ENCODE data around the gene PLEKHH3.

PLEKHH3 gene

DNA sequence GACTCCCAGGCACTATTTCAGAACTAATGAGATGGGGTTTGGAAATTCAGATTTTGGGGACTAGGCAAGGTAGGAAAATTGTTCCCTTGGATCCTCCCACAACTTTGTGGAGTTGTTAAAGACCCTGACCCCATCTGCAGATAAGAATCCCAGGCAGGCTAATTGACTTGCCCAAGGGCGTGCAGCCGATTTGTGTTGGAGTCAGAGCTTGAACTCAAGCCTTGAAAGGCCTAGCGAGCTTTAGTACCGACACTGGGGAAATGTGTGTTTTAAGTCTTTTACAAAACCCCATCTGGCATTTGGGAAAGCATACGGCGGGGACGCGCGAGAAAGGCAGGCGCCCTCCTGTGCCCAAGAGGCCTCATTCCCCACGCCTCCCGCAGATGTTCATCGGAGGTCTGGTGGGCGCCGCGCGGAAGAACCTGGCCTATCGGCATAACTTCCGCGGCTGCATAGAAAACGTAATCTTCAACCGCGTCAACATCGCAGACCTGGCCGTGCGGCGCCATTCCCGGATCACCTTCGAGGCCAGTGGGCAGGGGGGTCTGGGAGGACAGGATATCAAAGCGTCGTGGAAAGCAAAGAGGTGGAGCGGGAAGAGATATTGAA lies 9.8 kb upstream of the PLEKHH3 start:
- no peak for DNase-seq

DNA sequence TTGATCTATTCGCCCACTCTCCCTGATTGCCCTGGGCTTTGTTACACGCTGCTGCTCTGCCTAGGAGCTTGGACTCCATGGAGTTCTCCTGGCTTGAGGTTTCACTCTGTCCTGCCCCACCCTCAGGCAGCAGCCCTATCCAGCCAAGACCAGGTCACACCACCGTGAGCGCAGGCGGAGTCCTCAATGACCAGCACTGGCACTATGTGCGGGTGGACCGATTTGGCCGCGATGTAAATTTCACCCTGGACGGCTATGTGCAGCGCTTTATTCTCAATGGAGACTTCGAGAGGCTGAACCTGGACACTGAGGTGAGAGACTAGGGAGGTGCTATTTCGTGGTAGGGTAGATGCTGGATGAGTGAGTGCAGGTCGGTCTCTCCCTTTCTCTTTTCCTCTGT lies 9.0 kb upstream of the PLEKHH3 start:
- DNase-seq: no peak

DNA sequence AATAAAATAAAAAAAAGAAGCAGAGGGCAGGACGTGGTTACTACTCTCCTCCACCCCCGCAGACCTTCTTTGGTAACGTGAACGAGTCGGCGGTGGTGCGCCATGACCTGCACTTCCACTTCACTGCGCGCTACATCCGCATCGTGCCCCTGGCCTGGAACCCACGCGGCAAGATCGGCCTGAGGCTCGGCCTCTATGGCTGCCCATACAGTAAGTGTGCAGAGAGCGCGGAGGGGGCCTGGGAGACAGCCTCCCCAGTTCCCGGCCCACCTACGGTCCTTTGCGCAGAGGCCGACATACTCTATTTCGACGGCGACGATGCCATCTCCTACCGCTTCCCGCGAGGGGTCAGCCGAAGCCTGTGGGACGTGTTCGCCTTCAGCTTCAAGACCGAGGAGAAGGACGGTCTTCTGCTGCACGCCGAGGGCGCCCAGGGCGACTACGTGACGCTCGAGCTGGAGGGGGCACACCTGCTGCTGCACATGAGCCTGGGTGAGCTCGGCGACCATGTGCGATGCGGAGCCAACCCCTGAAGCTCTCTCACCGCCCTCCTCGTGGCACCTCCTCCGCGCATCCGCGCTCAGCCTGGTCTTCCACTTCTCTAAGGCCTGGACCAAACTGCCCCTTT lies 8.2 kb upstream of the PLEKHH3 start:
- DNase-seq: no peak

DNA sequence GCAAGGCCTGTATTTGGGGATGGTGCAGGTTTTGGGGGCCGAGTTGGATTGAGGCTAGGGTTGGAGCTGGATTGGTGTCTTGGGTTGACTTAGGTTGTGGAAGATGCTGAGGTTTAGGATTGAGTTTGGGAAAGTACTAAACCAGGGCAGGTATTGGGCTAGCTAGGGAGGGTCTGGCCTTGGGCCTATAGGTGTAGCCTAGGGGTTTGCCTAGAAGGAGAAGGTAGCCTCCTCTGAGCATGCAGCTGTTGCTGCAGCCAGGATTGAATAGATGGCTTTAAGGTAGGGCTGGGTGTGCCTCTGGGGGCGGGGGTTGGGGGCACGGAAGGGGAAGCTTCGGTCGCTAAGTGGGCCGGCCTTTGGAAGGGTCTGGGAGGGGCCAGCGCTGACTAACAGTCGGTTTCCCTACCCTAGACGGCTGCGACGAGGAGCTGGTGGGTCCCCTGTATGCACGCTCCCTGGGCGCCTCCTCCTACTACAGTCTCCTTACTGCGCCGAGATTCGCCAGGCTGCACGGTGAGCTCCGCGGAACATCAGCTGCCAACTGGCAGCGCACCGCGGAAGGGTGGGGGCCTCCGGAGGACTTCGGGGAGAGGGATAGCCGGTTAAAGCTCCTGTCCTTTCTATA lies 6.7 kb upstream of the PLEKHH3 start:
- DNase-seq: no peak

DNA sequence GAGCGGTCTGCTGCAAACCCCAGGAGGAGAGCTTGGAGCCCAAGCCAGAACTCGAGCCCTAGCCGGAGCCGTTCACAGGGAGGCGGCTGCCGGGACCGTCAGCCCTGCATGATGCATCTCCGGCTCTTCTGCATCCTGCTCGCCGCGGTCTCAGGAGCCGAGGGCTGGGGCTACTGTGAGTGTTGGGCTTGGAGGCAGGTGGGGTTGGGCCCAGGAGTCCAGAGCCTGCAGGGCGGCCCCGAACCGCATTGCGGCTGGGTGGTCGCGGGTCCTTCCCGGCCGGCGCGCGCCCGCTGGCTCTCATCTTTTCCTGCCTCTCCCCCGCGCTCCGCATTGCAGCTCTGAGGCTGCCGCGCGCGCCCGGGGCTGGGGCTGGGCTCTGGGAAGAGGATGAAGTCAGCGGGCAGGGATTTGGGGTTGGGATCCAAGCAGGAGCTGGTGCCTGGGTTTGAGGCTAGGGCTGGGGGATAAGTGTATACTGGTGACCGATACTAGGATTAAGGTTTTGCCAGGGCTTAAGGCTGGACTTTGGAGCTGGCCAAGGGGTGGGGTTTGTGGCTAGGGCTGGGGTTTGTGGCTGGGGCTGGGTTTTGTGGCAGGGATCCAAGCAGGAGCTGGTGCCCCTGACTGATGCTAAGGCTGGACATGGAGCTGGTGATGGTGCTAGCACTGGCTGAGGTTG lies 6.1 kb upstream of the PLEKHH3 start:
- DNase-seq: no peak

DNA sequence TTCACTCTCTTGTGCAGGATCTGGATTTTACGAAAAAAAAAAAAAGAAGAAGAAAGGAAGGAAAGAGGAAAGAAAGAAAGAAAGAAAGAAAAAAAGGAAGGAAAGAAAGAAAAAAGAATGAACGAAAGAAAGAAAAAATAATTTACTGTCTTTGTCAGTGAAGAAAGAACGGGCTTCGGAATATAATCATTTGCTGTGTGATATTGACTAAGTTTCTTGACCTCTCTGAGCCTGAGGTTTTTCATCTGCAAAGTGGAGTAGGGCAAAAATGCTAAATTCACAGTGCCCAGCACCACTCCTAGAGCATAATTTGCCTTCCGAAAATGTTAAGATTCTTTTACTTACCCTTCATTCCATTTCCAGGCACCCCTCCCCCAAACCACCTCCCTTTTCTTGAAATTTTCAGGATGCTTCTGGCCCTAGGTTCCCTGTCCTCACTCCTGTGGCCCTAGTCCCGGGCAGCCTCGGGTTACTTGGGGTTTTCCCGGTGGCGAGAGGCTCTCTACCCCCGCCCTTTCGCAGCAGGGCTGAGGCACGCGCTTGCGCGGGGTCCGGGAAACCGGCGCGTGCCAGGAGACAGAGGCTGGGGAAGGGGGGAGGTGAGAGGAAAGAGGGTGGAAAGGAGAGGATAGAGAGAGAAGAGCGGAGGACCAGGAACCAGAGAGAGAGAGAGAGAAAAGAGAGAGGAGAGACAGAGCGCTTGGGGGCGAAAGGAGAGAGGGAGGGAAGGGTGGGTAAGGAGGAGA lies 5.4 kb upstream of the PLEKHH3 start, which contains the start of gene CNTNAP1:
TSS of gene CNTNAP1 (plus strand) at position 556 of the 746 bp plus-strand sequence. CDS start 299 bp downstream, outside the sequence.
- no peak for DNase-seq

DNA sequence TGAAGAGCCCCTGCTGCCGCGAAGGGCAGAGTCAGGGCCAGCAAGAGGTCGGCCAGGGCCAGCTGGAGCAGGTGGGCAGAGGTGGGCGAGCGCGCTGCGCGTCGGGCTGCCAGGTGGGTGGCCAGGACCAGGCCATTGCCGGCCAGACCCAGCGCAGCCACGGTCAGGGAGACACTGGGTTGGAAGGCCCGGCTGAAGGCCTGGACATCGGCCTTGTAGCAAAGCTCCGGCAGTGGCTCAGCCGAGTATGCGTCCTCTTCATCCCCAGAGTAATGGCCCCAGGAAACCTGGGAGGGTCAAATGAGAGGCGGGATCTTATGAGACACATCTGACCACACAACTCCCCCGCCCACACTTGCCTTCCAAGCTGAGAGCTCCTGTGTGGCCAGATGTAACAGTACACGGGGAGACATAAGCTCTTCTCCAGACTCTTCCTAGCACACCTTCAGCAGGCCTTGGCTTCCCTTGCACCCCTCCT lies 3.6 kb upstream of the PLEKHH3 start:
- no peak for DNase-seq

DNA sequence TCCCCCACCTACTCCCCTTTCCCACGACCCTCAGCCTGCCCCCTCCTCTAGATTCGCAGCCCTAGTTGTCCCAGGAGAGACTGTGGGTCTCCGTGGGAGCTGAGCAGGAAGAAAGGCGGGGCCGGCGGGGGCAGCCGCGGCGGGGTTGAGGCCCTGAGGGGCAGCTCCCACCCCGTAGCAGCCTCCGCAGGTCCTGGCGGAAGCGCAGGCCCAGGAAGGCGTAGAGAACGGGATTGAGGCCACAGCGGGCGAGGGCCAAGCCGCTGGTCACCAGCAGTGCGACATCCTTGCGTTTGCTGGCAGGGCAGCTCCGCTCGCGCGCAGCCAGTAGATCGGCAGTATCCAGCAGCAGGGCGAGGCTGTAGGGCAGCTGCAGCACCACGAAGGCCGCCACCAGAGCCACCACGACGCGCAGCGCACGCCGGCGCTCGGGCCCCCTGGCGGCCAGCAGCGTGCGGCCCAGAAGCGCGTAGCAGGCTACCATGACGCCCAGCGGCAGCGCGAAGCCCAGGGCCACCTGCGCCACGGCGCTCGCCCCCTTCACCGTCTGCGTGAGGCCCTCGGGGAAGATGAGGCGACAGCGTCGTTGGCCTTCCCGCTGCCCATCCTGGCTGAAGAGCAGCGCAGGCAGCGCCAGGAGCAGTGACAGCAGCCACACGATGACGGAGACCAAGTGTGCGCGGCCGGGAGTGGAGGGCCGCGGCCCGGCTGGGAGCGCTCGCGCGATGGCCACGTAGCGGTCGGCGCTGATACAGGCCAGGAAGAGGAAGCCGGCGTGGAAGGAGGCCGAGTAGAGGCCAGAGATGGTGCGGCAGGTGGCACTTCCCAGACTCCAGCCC lies 2.9 kb upstream of the PLEKHH3 start:
- DNase-seq: peak; percentile 81

DNA sequence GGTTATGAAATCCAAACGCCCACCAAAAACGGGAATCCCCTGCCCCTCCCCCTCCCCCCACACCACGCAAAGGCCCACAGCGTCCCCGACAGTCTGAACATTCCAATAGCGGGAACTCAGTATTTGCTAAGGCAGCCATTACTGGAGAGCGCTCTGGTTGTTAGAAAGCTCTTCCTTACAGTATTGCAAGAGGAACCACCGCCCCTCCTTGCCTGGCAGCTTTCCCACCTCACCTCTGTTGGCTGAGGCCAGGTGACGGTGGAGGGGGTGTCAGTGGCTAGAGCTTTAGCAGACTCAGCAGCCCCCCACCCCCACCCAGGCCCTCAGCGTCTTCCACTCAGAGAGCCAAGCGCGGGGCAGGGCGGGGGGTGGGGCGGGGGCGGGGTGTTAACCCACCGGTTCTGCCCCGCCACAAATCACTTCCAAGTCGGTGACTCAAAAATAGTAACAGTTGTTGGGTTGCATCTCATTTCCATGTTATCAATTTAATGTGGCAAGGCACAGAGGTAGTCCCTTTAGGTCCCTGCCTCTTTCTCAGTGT lies 2.2 kb upstream of the PLEKHH3 start:
- DNase-seq: peak; percentile 49

DNA sequence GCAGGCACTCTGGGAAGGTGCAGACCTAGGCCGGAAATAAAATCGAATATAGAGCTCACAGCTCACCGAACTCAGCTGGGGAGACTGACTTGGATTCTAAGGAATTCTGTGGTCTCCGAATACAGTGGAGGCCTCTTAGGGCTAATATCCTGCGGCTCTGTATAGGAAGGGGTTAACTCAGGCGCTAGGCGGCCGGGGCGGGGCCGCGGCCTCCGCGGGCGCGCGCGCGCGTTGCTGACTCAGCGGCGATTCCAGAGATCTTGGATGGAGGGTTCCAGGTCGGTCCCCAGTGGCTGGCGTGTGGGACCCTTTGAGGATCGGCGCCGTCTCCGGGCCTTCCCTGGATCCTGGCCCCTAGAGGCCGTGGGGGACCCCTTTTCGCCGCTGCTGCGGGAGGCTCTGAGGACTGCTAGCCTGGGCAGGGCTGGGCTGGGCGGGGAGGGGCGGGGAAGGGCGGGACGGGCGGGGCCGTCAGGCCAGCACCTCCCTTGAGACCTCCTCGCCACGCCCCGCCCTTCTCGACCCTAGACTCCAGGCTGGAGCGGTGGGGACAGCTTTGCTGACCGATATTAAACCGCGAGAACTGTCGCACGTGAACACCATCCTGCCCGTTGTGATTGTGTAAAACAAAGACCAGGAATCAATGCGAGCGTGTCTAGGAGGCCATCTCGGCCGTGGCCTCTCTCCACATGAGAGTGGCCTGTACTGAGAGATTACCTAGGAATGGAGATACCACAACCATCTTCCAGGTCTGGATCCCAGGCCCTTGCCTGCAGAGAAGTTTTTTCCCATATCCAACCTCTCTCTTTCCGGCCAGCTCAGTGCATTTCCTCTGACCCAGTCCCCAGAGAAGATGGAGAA lies 1.4 kb upstream of the PLEKHH3 start:
- DNase-seq: peak; percentile 75

DNA sequence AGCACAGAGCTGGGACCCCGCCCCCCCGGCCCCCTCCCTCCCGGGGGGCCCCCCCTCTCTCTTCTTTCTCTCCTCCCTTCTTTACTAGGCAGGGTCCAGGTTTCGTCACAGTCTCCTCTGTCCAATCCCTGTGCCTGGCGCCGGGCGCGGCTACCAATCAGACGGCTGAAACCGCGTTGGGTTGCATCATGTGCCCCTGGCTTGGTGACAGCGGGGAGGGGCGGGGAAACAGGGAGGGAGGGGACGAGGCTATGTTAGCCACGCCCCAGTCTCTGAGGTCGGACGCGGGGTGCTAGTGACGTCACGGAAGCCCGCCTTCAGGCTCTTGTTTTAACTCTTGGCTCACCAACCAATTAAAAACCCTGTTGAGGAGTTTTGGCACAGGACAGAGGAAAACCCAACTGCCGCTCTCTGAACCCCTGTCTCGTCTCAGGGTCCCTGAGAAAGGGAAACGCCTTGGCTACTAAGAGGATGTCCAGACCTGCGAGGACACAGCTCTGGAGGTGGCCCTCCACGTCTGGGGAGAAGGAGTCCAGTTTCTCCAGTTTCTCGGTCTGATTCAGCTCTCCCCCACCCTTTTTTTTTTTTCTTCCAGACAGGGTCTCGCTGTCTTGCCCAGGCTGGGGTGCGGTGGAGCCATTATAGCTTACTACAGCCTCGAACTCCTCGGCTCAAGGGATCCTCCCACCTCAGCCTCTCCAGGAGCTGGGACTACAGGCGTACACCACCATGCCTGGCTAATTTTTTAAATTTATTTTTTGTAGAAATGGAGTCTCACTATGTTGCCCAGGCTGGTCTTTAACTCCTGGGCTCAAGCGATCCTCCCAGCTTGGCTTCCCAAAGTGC lies 441 bp upstream of the PLEKHH3 start:
- DNase-seq: peak; percentile 99

DNA sequence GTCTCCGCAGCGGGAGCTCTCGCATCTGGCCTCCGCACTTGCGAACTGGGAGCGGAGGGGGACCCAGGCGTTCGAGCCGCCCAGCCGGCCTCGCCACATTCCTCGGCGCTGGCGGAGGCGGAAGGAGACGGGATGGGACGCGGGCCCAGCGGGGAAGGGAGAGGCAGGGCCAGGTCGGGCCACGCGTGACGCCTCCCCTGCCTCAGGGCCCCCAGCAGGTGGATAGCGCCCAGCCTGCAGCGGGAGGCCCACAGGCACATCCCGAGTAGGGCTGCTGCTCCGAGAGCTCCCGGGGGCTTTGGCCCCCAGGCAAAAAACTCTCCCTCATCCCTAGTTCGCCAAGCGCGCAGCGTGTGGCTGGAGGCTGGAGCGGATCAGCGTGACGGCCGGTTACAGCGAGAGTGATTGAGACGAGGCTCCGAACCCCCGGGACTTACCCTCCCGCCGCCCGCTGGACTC lies 800 bp downstream of the PLEKHH3 start:
- DNase-seq: peak; percentile 14

DNA sequence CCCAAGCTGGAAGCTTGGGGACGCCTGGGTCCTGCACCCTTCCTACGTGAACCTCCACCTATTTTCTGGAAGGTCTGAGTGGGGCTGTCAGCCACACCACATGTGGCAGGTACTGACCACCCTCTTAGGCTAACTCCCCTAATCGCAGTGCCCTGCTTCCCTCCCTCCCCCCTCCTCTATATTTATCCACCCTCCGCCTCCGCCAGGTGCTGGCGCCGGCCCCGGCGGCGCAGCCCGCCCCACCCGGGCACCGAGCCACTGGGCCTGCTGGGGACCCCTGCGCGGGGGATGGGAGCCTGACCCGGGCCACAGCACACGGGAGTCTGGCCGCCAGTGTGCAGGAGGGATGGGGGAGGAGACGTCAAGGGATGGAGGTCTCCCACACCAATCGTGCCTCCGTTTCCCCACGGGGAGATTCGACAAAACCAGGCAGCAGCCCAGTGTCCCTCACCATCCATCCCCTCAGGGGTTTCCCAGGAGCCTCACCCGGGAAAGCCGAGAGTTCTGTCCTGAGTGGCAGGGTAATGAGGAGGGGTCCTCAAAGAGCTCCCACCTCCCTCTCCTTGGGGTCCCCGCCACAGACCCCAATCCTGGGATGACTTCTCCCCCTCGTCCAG lies 1.3 kb downstream of the PLEKHH3 start:
- DNase-seq: no peak

DNA sequence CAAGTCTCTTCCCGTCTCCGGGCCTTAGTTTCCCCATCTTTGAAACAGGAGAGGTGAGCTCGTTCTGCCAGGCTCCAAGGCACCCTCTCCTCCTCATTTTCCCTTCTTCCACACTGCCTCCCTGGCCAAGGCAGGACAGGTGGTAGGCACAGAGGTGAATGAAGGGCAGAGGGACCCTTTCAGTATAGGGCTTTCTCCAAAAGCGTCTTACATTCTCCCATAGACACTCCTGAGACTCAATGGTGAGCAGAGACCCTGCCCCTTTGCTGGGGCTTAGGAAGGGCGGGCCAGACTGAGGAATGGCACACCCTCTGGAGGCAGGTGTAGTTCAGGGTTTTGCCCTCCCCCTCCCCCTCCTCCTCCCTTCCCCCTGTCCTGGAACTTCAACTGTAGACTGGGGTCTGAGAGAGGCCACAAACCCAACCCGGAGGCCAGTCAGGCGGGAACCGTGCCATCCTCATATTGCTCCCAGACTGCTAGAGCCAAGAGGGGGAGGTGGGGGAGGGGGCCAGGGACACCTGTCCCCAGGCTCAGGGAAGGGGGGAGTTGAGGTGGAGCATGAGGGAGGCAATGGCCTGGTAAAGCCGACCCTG lies 1.9 kb downstream of the PLEKHH3 start:
- DNase-seq: no peak

DNA sequence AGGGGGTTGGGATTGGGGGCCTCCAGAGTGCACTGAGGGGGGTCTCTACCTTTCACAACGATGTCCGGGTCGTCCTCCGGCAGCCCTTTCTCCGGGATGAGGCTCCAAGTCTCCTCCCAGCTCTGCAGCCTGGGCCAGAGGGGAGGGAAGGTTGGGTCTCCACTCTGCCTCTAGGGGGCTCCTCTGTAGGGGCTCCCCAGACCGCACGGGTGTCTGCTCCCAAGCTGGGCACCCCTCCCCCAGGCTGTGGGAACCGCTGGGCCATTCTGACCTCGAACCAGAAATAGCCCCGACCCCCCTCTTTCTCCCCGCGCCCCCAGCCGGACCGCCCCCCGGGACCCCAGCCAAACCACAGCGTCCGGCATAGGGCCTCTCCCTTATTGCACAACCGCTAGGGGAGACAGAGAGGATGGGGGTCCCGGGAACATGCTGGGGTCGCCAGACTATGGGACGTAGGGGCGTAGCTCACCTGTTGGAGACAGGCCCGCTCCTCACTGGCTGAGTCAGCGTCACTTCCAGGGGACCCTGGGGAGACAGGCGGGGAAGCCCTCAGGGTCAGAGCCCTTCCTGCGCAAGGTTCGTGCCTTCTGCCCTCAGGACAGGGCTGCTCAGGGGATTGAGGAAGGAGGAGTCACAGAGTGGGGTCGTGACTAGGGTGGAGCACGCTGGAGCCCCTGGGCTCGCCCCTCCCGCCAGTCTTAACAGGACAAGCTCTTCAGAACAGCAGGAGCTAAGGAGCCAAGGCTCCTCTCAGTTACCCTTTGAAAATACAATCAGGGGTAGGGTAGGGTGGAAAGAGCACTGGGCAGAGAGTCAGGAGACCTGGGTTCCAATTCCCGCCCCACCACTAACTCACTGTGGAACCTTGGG lies 2.7 kb downstream of the PLEKHH3 start:
- DNase-seq: peak; percentile 45

DNA sequence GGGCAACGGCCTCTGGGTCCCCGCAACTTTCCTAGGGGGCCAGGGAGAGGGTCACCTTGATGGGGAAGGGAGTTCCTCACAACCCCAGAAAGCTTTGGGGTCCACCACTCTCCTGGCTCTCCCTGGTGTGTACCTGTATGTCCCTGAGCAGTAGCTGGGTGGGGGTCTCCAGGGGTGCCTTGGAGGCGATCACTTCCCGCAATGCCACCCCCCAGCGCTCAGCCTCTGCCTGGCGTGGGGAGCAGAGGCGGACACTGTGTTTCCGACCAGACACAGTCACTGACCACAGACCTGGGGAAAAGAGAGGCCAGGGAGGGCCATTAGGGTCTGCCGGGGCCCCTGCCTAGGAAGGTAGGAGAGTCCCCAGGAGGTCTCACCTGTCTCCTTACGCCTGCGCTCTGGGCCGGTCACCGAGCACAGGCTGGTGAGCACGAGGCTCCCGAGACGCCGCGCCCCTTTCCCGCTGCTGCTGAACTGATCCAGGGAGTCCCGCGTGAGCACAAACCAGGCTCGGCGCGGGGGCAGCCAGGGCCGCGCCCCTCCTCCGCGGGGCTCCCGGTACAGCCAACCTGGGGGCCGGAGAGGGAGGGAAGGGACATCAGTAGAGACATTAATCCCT lies 3.4 kb downstream of the PLEKHH3 start:
- no peak for DNase-seq

DNA sequence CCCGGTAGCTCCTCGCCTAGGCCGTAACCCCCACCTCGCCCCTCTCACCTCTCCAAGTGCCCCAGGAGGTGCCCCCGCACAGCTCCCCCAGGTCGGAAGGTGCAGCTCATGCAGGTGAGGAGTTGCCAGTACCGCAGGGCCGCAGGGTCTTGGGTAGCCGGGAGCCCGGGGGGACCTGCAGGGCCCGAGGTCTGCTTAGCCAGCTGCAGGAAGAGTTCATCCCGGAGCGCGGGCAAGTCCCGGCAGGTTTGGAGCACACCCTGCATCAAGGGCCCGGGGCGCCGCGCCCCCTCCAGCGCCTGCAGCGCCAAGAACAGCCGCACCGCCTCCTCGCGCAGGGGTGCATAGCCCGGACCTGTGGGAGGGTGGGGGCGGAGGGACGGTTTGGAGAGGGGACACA lies 4.8 kb downstream of the PLEKHH3 start:
- no peak for DNase-seq

All from CD4-positive, alpha-beta T cell treated with Interleukin-21 for 1 hour (primary cell).